K562 (cell line): Measurements from ENCODE around the gene C13orf46.

Experiments used
- CBFB ChIP-seq: sonication (generic); formaldehyde crosslinking; IDR thresholded peaks from 2 replicates; pipeline ENCODE4 v1.4.0; 2020; ENCODE audit warnings: mild to moderate bottlenecking, missing genetic modification reagents
- POLR2A ChIP-seq: fragments of 450-650 bp; conservative IDR thresholded peaks from 2 replicates; pipeline ENCODE4 v1.6.1; 2016
- REST ChIP-seq, 2 experiments: fragments of 450-650 bp; formaldehyde crosslinking in 1 of 2; IDR thresholded peaks; 2 replicates each; pipeline versions ENCODE4 v1.4.0 to v1.6.1; 2014 to 2020; ENCODE audit warnings: mild to moderate bottlenecking in 2 of 2, borderline replicate concordance in 1 of 2, low read depth in 1 of 2
- SMAD2 ChIP-seq: fragments of 150-350 bp; IDR thresholded peaks from 2 replicates; pipeline ENCODE4 v1.6.1; 2014; ENCODE audit warnings: low read depth, mild to moderate bottlenecking, low read length
- ZFP1 ChIP-seq: fragments of 450-650 bp; formaldehyde crosslinking; IDR thresholded peaks from 2 replicates; pipeline ENCODE4 v1.4.0; 2020; ENCODE audit warnings: mild to moderate bottlenecking, mixed read lengths
- ZNF699 ChIP-seq: fragments of 250-450 bp; sonication (Bioruptor Pico); IDR thresholded peaks from 2 replicates; pipeline ENCODE4 v1.8.0; 2021; ENCODE audit warnings: mild to moderate bottlenecking, moderate library complexity; ENCODE audit not compliant: insufficient replicate concordance

DNA sequence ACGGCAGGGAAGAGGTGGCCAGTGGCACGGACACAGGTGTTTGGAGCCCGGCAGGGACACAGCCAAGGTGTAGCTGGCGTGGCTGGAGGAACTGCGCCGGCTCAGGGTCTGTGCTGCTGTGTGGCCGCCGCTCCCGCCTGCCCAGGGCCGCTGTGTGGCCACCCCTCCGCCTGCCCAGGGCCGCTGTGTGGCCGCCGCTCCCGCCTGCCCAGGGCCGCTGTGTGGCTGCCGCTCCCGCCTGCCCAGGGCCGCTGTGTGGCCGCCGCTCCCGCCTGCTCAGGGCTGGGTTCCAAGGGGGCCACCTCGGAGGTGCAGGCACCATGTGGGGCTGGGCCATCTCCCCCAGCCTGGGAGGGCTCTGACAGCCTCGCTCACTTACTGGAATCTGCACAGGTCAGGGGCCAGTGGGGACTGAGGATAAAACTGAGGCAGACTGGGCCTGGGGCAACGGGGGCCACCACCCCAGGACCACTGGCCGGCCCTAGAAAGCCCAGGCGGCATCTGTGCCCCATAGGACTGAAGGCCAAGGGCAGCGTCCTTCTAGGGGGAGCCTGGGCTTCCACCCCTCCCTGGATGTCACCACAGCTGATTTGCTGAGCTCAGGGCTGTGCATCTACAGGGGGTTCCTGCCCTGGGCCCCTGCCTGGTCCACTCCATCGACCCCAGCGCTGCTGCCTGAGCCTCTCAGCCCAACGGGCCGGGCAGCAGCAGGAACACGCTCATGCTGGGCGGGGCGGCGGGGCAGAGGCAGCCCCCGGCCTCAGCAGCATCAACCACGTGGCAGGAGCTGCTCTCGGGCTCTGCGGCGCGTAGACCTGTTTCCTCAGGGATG lies 21.5 kb downstream of the C13orf46 start:
- TF ChIP-seq SMAD2 (no peak), ZFP1 (CRISPR knock-in tag) (no peak), REST (IDR thresholded peaks at IDR 0.05; ENCODE audit: borderline replicate concordance) (no peak), REST (CRISPR knock-in tag; IDR thresholded peaks at IDR 0.05; ENCODE audit: low read depth) (no peak), ZNF699 (CRISPR knock-in tag) (no peak), CBFB (CRISPR knock-in tag) (no peak), POLR2A (no peak)
